ENCODE measurements around the gene SYPL1. TPM values are rescaled to one million over a fixed set of nuclear protein-coding genes. Genes with fewer than 3 reads are reported as not detected.

SYPL1 gene
- total and polyA plus RNA-seq, 2 donors (not counting 3 experiments of a cell fraction or from before 2014, with no cell fraction given) = 59.8 to 67.1 TPM

GRCh38 chr7:106064316-106064715, 47.8 kb downstream of the SYPL1 start:
- Histone ChIP-seq H3K36me3 (ENCODE audit: control insufficient read depth in 2 of 2, extremely low read depth in 1 of 2, insufficient read depth in 2 of 2, low read length in 2 of 2) (no peaks in the 10 kb centered on the region), H2AFZ (ENCODE audit: low read depth, low read length) (no peak overlapping the region), H3K27me3 (ENCODE audit: control insufficient read depth in 2 of 2, insufficient read depth in 2 of 2, low read length in 2 of 2) (no peaks in the 10 kb centered on the region), H3K4me1 (ENCODE audit: control insufficient read depth, extremely low read depth, insufficient read depth, low read length) (peaks cover 17% of the 10 kb centered on the region), H3K27ac (ENCODE audit: insufficient read depth, low read depth, low read length) (no peak overlapping the region), H3K4me3 (replicated peaks in 1 of 3; ENCODE audit: insufficient read depth in 1 of 3, low read depth in 1 of 3, low read length in 3 of 3) (no peak overlapping the region), H3K9me3 (replicated peaks; ENCODE audit: control insufficient read depth, insufficient read depth, low read length) (no peaks in the 10 kb centered on the region), H3K9ac (replicated peaks; ENCODE audit: extremely low read depth, insufficient read depth, low read length) (no peak overlapping the region), H3K4me2 (ENCODE audit: insufficient read depth, low read length) (no peak overlapping the region), H3K9me1 (replicated peaks; ENCODE audit: control insufficient read depth, extremely low read depth, insufficient read depth, low read length) (no peaks in the 10 kb centered on the region), H3K79me2 (ENCODE audit: control insufficient read depth, insufficient read depth, low read length) (no peaks in the 10 kb centered on the region), H4K20me1 (replicated peaks; ENCODE audit: control insufficient read depth, extremely low read depth, insufficient read depth, low read length) (no peaks in the 10 kb centered on the region)
- dilution Hi-C loops (cut with MboI; ENCODE audit: extremely low pct_ligation_motif_present, low sequenced_read_pairs) (loop anchor here (25.0 kb wide), 1 partner anchor 98 kb away; no protein-coding TSS in a partner anchor), intact Hi-C loops (cut with micrococcal nuclease) (loop anchor here (2.0 kb wide), 1 partner anchor 48 kb away; the partner anchor contains the start of gene SYPL1)
- no peak for DNase-seq (ENCODE audit: low read depth, low spot score)
- TF ChIP-seq GATA2 (IDR thresholded peaks at IDR 0.05; ENCODE audit: insufficient read depth, insufficient read length, low read depth, low read length) (no peak), POLR2A (IDR thresholded peaks at IDR 0.05; ENCODE audit: low read depth, low read length) (no peak), CTCF (IDR thresholded peaks at IDR 0.05; ENCODE audit: extremely low read depth in 1 of 2, insufficient read depth in 1 of 2, low read depth in 1 of 2, low read length in 2 of 2) (no peak), POLR2AphosphoS5 (IDR thresholded peaks at IDR 0.05; ENCODE audit: insufficient read depth, low read depth, low read length) (no peak), EZH2 (IDR thresholded peaks at IDR 0.05; ENCODE audit: borderline replicate concordance, low read depth, low read length, severe bottlenecking) (no peak), JUN (IDR thresholded peaks at IDR 0.05; ENCODE audit: borderline replicate concordance, insufficient read depth, insufficient read length, low read depth) (no peak), MAX (IDR thresholded peaks at IDR 0.05; ENCODE audit: insufficient read depth, insufficient read length) (no peak), FOS (IDR thresholded peaks at IDR 0.05; ENCODE audit: borderline replicate concordance, insufficient read depth, low read length) (no peak), MYC (IDR thresholded peaks at IDR 0.05; ENCODE audit: low read depth, low read length) (no peak)
- CTCF ChIA-PET = interaction anchor here (0.6 to 4.2 kb wide), 4 partner anchors 13 to 722 kb away, joined by 3 to 25 read pairs (median 4); no protein-coding TSS in a partner anchor
- no peak for FAIRE-seq
- no TSS peak for BruUV-seq (replicated peaks)
- POLR2A ChIA-PET = no interaction called here

All from endothelial cell of umbilical vein (primary cell).